Upper lobe of left lung (tissue), 4 donors: Measurements from ENCODE around the gene ATP11A.

ENCODE experiments used
- CTCF ChIP-seq, 6 experiments: fragments of 450-650 bp in 4 of 6; fragments of 200-600 bp in 2 of 6; sonication (generic) in 2 of 6; IDR thresholded peaks; one replicate each; pipeline ENCODE4 v1.5.1; 2016 to 2019; ENCODE audit warnings: antibody characterized with exemption in 6 of 6
- POLR2AphosphoS5 ChIP-seq, 2 donors: sonication (generic); formaldehyde crosslinking; IDR thresholded peaks; one replicate each; pipeline ENCODE4 v1.5.1; 2017; ENCODE audit warnings: antibody characterized with exemption in 2 of 2

- no peak for TF ChIP-seq POLR2AphosphoS5 (IDR thresholded peaks at IDR 0.05)
- TF ChIP-seq CTCF (IDR thresholded peaks at IDR 0.05) = no peak
Observed at GRCh38 chr13:112907871-112908331, 218.1 kb downstream of the ATP11A start.
